H1 (cell line): Measurements from ENCODE around the gene SMPD2. TPM values are rescaled to one million over a fixed set of nuclear protein-coding genes. Genes with fewer than 3 reads are reported as not detected.

ENCODE experiments used
- BRCA1 ChIP-seq: IDR thresholded peaks from 2 replicates; pipeline ENCODE4 v1.6.1; 2012; ENCODE audit warnings: low read depth, low read length, improper control_type of control experiment
- CHD7 ChIP-seq: fragments of 300-600 bp; sonication (generic); IDR thresholded peaks from 2 replicates; pipeline ENCODE4 v1.7.1; 2012; ENCODE audit warnings: low read length, moderate library complexity, mild to moderate bottlenecking, inconsistent platforms; ENCODE audit not compliant: insufficient replicate concordance
- CREB1 ChIP-seq: IDR thresholded peaks from 2 replicates; pipeline ENCODE4 v1.6.1; 2012; ENCODE audit warnings: inconsistent platforms
- EP300 ChIP-seq, 2 experiments: IDR thresholded peaks; 1 replicate in 1 of 2; 2 replicates in 1 of 2; pipeline ENCODE4 v1.6.1; 2011 to 2012; ENCODE audit warnings: low read depth in 2 of 2, low read length in 2 of 2, mild to moderate bottlenecking in 2 of 2, borderline replicate concordance in 1 of 2, inconsistent platforms in 1 of 2, moderate library complexity in 1 of 2
- HDAC2 ChIP-seq, 2 experiments: fragments of 300-600 bp in 1 of 2; sonication (generic) in 1 of 2; IDR thresholded peaks; 2 replicates each; pipeline ENCODE4 v1.6.1; 2011 to 2012; ENCODE audit warnings: low read depth in 2 of 2, low read length in 2 of 2, mild to moderate bottlenecking in 2 of 2, moderate library complexity in 2 of 2, borderline replicate concordance in 1 of 2, inconsistent platforms in 1 of 2
- JUND ChIP-seq: IDR thresholded peaks from 2 replicates; pipeline ENCODE4 v1.6.1; 2011; ENCODE audit warnings: mild to moderate bottlenecking, improper control_type of control experiment, low read length
- MAFK ChIP-seq: IDR thresholded peaks from 2 replicates; pipeline ENCODE4 v1.6.1; 2012; ENCODE audit warnings: low read depth, mild to moderate bottlenecking, improper control_type of control experiment, low read length
- POLR2A ChIP-seq, 2 experiments: IDR thresholded peaks; 1 replicate in 1 of 2; 2 replicates in 1 of 2; pipeline ENCODE4 v1.6.1; 2011; ENCODE audit warnings: low read depth in 2 of 2, low read length in 2 of 2, mild to moderate bottlenecking in 2 of 2; ENCODE audit errors: control extremely low read depth in 1 of 2
- POLR2AphosphoS5 ChIP-seq: IDR thresholded peaks from 2 replicates; pipeline ENCODE4 v1.6.1; 2011; ENCODE audit warnings: low read depth, low read length
- SAP30 ChIP-seq: fragments of 300-600 bp; sonication (generic); IDR thresholded peaks from 2 replicates; pipeline ENCODE4 v1.7.1; 2012; ENCODE audit warnings: low read length, moderate library complexity, mild to moderate bottlenecking, inconsistent platforms; ENCODE audit not compliant: insufficient read depth, insufficient replicate concordance
- TAF1 ChIP-seq: IDR thresholded peaks from 2 replicates; pipeline ENCODE4 v1.6.1; 2011; ENCODE audit warnings: mild to moderate bottlenecking, low read depth, low read length
- ZNF274 ChIP-seq: IDR thresholded peaks from 2 replicates; pipeline ENCODE4 v1.7.0; 2012; ENCODE audit warnings: low read length, borderline replicate concordance; ENCODE audit errors: extremely low read depth
- polyA plus RNA-seq, 7 experiments: library from polyadenylated mRNA; depleted of rRNA in 3 of 7; stranded (reverse) in 5 of 7; unstranded in 2 of 7; fragments of >200 nt in 5 of 7; fragments of 200-250 nt in 2 of 7; gene quantifications; 1 replicate in 5 of 7; 2 replicates in 1 of 7; 4 replicates in 1 of 7; pipeline versions ENCODE4 v1.2.1 to v1.2.3, GENCODE V29; 2011 to 2013; ENCODE audit warnings: missing spikeins in 2 of 7, mixed read lengths in 2 of 7
- total RNA-seq: library from RNA; stranded (reverse); fragmentation: NEBNext Ultra II Directional; extraction: Animal tissue kit (Norgen Biotek cat#: 25700); gene quantifications from 2 replicates; pipeline ENCODE4 v1.2.1, GENCODE V29; 2021

Gene SMPD2
- total and polyA plus RNA-seq, 2 of the 8 experiments (the other 6 are each of a cell fraction or from before 2014, with no cell fraction given): 11.5 to 17.2 TPM

- TF ChIP-seq CHD7: no peak
- no peak for TF ChIP-seq CREB1
- no peak for TF ChIP-seq SAP30
- no peak for TF ChIP-seq MAFK
- no peak for TF ChIP-seq HDAC2 (IDR thresholded peaks at IDR 0.05; ENCODE audit: borderline replicate concordance in 1 of 2, low read depth in 2 of 2, low read length in 2 of 2)
- no peak for TF ChIP-seq POLR2AphosphoS5
- TF ChIP-seq ZNF274: no peak
- no peak for TF ChIP-seq EP300 (IDR thresholded peaks at IDR 0.05; ENCODE audit: borderline replicate concordance in 1 of 2, low read depth in 2 of 2, low read length in 2 of 2)
- TF ChIP-seq BRCA1: no peak
- TF ChIP-seq POLR2A (IDR thresholded peaks at IDR 0.05; ENCODE audit: control extremely low read depth in 1 of 2, low read depth in 2 of 2, low read length in 2 of 2): no peak
- no peak for TF ChIP-seq JUND
- no peak for TF ChIP-seq TAF1
These were observed 5.5 kb downstream of the SMPD2 start (continued) for GRCh38 chr6:109446072-109446471.
